Measurements from ENCODE around the gene F12.
"Not testable (repeated sequence)": the region's sequence is repeated elsewhere in the genome, so short reads cannot be mapped to it uniquely, and the experiment has no call there.

Gene F12

DNA sequence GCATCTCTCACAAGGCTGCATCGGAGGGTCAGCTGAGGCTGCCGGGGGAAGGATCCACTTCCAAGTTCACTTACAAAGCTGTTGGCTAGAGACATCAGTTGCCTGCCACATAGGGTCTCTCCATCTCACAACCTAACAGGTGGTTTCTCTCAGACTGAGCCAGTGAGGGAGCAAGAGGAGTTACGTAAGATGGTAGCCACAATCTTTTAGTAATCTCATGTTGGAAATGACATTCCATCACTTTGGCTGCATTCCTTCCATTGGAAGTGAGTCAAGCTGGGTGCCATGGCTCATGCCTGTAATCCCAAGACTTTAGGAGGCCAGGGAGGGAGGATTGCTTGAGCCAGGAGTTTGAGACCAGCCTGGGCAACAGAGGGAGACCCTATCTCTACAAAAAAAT lies 9.7 kb upstream of the F12 start:
- TF ChIP-seq TAF1 (IDR thresholded peaks at IDR 0.05; ENCODE audit: borderline replicate concordance, low read depth, low read length), result no peak
- no peak for TF ChIP-seq POLR2A (IDR thresholded peaks at IDR 0.05; ENCODE audit: low read depth, low read length)
- no peak for TF ChIP-seq POLR2AphosphoS5 (IDR thresholded peaks at IDR 0.05; ENCODE audit: low read depth, low read length)
- FAIRE-seq (no peak), DNase-seq (ENCODE audit: insufficient read length) (no peak)

DNA sequence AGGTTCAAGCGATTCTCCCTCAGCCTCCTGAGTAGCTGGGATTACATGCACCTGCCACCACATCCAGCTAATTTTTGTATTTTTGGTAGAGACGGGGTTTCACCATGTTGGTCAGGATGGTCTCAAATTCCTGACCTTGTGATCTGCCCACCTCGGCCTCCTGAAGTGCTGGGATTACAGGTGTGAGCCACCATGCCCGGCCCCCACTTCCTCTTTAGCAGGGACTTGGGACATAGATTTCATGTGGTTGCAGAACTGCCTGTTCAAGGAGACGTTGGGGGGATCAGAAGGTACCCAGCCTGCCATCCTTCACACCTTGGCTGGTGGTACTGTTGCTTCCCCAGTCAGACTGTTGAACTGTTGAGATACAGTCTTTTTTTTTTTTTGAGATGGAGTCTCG lies 7.7 kb upstream of the F12 start:
- not testable (repeated sequence) for FAIRE-seq; DNase-seq (ENCODE audit: insufficient read length)

DNA sequence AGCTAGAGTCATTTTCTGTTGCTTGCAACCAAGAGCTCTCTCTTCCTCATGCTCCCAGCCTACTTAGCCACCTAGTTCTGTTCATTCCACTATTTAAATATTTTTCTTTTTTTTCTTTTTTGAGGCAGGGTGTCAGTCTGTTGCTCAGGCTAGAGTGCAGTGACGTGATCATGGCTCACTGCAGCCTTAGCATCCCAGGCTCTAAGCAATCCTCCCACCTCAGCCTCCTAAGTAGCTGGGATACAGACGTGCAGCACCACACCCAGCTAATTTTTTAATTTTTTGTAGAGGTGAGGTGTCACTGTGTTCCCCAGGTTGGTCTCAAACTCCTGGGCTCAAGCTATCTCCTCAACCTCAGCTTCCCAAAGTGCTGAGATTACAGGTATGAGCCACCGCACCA lies 5.1 kb upstream of the F12 start:
- no peak for FAIRE-seq
- TF ChIP-seq TAF1 (IDR thresholded peaks at IDR 0.05; ENCODE audit: borderline replicate concordance, low read depth, low read length), result no peak
- TF ChIP-seq POLR2A (IDR thresholded peaks at IDR 0.05; ENCODE audit: low read depth, low read length), result no peak
- TF ChIP-seq POLR2AphosphoS5 (IDR thresholded peaks at IDR 0.05; ENCODE audit: low read depth, low read length), result no peak
- DNase-seq (ENCODE audit: insufficient read length), result no peak

DNA sequence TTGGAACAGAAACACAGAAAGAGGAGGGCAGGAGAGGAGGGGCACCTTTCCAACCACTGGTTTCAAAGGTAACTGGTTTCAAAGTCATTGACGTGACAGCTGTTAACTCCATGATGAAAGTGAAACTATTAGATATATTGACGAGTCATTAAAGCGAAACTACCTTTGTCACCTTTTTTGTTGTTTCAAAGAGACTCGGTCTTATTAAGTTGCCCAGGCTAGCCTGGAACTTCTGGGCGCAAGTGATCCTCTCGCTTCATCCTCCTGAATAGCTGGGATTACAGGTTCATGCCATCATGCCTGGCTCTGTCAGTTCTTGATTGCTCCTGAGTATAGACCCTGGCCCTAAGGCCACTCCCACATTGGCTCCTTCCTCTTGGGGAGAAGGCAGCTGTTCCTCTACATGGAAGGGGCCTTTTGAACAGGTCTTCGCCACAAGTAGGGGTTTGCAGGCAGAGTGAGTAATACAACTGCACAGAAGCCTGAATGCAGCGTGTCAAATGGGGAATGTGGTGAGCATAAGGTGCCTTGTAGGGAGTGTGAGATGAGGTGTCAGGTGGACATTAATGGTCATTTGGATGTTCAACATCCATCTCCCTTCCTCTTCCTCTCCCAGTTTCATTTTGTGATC lies 3.4 kb upstream of the F12 start:
- DNase-seq (ENCODE audit: insufficient read length) (no peak), FAIRE-seq (peak; percentile 94)
- TF ChIP-seq POLR2AphosphoS5 (IDR thresholded peaks at IDR 0.05; ENCODE audit: low read depth, low read length) (no peak), POLR2A (IDR thresholded peaks at IDR 0.05; ENCODE audit: low read depth, low read length) (no peak), TAF1 (IDR thresholded peaks at IDR 0.05; ENCODE audit: borderline replicate concordance, low read depth, low read length) (no peak)

- FAIRE-seq (no peak), DNase-seq (ENCODE audit: insufficient read length) (no peak)
- TF ChIP-seq POLR2AphosphoS5 (IDR thresholded peaks at IDR 0.05; ENCODE audit: low read depth, low read length) (no peak), TAF1 (IDR thresholded peaks at IDR 0.05; ENCODE audit: borderline replicate concordance, low read depth, low read length) (no peak), POLR2A (IDR thresholded peaks at IDR 0.05; ENCODE audit: low read depth, low read length) (no peak)
Observed at GRCh38 chr5:177410575-177410974, 1.2 kb upstream of the F12 start.

DNA sequence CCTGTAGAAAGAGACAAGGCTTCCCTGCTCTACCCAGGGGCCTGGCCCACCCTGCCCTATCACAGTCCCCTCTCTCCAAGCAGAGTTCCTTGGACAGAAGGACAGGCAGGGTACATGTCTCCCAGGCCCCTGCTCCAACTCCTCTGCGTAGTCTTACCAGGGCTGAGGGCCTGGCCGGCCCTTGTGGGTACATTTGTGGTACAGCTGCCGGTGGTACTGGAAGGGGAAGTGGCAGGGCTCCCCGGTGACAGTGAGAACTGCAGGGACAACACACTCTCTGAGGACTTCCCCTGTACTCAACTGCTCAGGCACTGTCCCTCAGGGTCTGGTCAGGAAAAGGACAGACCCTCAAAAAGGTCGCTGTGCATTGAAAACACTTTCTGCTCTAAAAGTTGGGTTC lies 3.6 kb downstream of the F12 start:
- TF ChIP-seq POLR2A (IDR thresholded peaks at IDR 0.05; ENCODE audit: low read depth, low read length), result no peak
- no peak for TF ChIP-seq TAF1 (IDR thresholded peaks at IDR 0.05; ENCODE audit: borderline replicate concordance, low read depth, low read length)
- TF ChIP-seq POLR2AphosphoS5 (IDR thresholded peaks at IDR 0.05; ENCODE audit: low read depth, low read length), result no peak
- FAIRE-seq, result no peak
- DNase-seq (ENCODE audit: insufficient read length), result no peak

GRCh38 chr5:177405312-177405711 lies 4.1 kb downstream of the F12 start:
- no peak for TF ChIP-seq POLR2AphosphoS5 (IDR thresholded peaks at IDR 0.05; ENCODE audit: low read depth, low read length)
- TF ChIP-seq POLR2A (IDR thresholded peaks at IDR 0.05; ENCODE audit: low read depth, low read length), result no peak
- no peak for TF ChIP-seq TAF1 (IDR thresholded peaks at IDR 0.05; ENCODE audit: borderline replicate concordance, low read depth, low read length)
- DNase-seq (ENCODE audit: insufficient read length) (no peak), FAIRE-seq (no peak)

DNA sequence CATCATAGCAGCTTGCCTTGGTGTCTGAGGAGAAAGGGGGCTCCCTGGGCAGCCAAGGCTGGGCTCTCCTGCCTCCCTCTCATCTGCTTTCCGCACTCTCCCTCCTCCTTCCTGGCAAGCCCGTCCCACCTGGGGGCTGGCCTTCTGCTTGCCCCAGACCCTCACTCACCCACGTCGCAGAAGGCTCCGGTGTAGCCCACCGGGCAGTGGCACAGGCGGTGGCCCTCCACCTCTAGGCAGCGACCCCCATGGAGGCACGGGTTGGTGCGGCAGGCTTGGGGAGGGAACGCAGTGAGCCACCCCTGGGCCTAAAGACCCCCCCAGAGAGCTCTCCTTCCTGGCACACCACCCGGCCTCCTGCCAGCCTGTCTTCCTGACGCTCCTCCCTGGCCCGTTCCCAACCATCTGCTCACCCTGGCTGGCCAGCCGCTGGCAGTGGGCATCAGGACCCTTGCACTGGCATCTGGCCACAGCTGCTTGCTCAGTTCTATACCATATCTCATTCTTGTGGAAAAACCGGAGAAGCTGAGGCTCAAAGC lies 4.7 kb downstream of the F12 start:
- no peak for DNase-seq (ENCODE audit: insufficient read length)
- no peak for FAIRE-seq
- TF ChIP-seq TAF1 (IDR thresholded peaks at IDR 0.05; ENCODE audit: borderline replicate concordance, low read depth, low read length), result no peak
- TF ChIP-seq POLR2A (IDR thresholded peaks at IDR 0.05; ENCODE audit: low read depth, low read length), result no peak

DNA sequence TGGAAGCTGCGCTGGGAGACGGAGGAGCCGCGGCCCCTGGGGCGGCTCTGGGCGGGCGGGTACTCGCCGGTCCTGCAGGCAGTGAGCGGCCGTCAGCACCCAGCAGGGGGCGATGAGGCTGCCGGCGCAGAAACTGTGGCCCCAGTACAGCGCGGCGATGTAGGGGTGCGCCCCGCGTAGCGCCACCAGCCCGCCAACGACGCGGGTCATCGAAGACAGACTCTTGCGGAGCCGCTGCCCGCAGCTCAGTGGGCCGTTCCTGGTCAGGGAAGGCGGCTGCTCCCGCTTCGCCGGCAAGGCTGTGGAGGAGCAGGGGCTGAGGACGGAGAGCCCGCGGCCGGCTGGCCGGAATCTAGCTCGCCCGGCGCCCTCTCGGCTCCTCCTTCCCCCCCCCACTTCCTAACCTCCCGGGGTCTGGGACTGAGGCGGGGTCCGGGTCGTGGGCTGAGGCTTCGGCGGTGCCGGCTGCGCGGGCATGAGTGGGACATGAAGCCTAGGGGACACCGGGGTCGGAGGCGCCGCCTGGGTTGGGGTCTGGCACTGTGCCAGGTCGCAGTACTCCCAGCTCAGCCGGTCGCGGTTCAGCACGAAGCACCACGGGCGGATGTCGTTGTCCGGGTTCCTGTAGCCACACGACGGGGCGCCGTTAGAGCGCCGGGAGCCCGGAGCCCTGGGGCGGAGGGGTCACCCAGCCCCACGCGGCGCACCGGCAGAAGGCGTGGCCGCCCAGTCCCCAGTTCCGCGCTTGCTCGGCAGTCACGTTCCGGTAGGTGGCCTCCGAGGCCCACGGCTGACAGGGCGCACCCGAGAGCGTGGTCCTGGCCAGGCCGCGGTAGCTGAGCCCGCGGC lies 5.3 kb downstream of the F12 start:
- DNase-seq (ENCODE audit: insufficient read length) (peak; percentile 98), FAIRE-seq (peak; percentile 99)
- TF ChIP-seq POLR2A (IDR thresholded peaks at IDR 0.05; ENCODE audit: low read depth, low read length), result no peak; the same call in 1 of the 2 replicates
- no peak for TF ChIP-seq TAF1 (IDR thresholded peaks at IDR 0.05; ENCODE audit: borderline replicate concordance, low read depth, low read length)
- 0 out of 2 replicates have a peak, but pooled peaks have one; percentile 30 for TF ChIP-seq POLR2AphosphoS5 (IDR thresholded peaks at IDR 0.05; ENCODE audit: low read depth, low read length)

DNA sequence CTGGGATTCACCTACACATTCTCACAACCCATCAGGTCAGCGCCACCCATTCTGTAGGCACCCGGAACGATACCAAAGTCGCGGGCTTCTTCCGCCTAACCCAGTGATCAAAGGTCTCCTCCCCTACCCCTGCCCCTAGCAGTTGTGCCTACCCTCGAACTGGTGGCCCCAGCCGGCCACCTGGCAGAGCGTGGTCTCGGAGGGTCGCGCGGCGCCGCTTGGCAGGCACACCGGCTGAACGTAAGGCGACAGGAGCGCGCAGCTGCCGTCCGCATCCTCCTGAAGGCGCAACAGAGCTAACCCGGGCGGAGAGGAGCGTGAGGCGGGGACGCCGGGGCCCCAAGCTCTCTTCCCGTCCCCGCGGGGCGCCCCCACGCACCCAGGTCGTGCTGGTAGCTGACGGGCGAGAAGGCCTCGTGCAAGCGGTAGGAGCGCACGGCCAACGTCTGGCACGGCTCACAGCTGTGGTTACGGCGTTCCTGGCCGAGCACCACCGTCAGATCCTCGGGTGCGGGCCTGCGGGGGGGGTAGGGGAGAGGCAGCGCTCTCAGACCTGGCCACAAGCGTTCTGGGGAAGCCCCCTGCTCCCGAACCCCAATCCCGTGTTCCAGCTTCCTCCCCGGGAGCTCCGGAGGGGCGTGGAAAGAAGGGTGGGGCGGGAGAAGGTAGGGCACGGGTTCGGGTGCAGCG lies 6.1 kb downstream of the F12 start:
- TF ChIP-seq POLR2AphosphoS5 (IDR thresholded peaks at IDR 0.05; ENCODE audit: low read depth, low read length) (no peak), POLR2A (IDR thresholded peaks at IDR 0.05; ENCODE audit: low read depth, low read length) (no peak), TAF1 (IDR thresholded peaks at IDR 0.05; ENCODE audit: borderline replicate concordance, low read depth, low read length) (no peak)
- DNase-seq (ENCODE audit: insufficient read length), result no peak
- FAIRE-seq, result no peak

GRCh38 chr5:177402271-177403043 lies 6.9 kb downstream of the F12 start:
- DNase-seq (ENCODE audit: insufficient read length) (peak; percentile 68), FAIRE-seq (peak; percentile 66)
- TF ChIP-seq POLR2A (IDR thresholded peaks at IDR 0.05; ENCODE audit: low read depth, low read length), result no peak
- no peak for TF ChIP-seq TAF1 (IDR thresholded peaks at IDR 0.05; ENCODE audit: borderline replicate concordance, low read depth, low read length)

Measured in GM12892 (cell line).